ENCODE data around the gene TARBP1.

The TARBP1 gene

GRCh38 chr1:234479310-234479559 lies 256 bp upstream of the TARBP1 start:
- DNase-seq, result no peak

GRCh38 chr1:234478152-234478480 lies 863 bp downstream of the TARBP1 start:
- peak; percentile 74 for DNase-seq

- DNase-seq, result no peak
Measured at GRCh38 chr1:234477386-234478151, 1.4 kb downstream of the TARBP1 start.

- no peak for DNase-seq
Measured at GRCh38 chr1:234476172-234476571, 2.8 kb downstream of the TARBP1 start.

- DNase-seq, result no peak
Measured at GRCh38 chr1:234475167-234475793, 3.7 kb downstream of the TARBP1 start.

- DNase-seq, result no peak
Measured at GRCh38 chr1:234474375-234474774, 4.6 kb downstream of the TARBP1 start.

- no peak for DNase-seq
Measured at GRCh38 chr1:234473118-234473517, 5.9 kb downstream of the TARBP1 start.

- DNase-seq, result no peak
Measured at GRCh38 chr1:234469376-234469775, 9.6 kb downstream of the TARBP1 start.

- DNase-seq, result no peak
Measured at GRCh38 chr1:234468580-234468979, 10.4 kb downstream of the TARBP1 start.

- no peak for DNase-seq
Measured at GRCh38 chr1:234467821-234468220, 11.2 kb downstream of the TARBP1 start.

- DNase-seq, result no peak
Measured at GRCh38 chr1:234466945-234467344, 12.0 kb downstream of the TARBP1 start.

GRCh38 chr1:234463749-234464148 lies 15.2 kb downstream of the TARBP1 start:
- no peak for DNase-seq

- DNase-seq, result no peak
Measured at GRCh38 chr1:234460652-234461051, 18.3 kb downstream of the TARBP1 start.

- no peak for DNase-seq
Measured at GRCh38 chr1:234458352-234459017, 20.5 kb downstream of the TARBP1 start.

GRCh38 chr1:234454926-234455325 lies 24.1 kb downstream of the TARBP1 start:
- no peak for DNase-seq

- DNase-seq, result no peak
Measured at GRCh38 chr1:234452406-234452965, 26.5 kb downstream of the TARBP1 start.

- DNase-seq, result no peak
Measured at GRCh38 chr1:234440348-234440747, 38.6 kb downstream of the TARBP1 start.

GRCh38 chr1:234438579-234438978 lies 40.4 kb downstream of the TARBP1 start:
- no peak for DNase-seq

- no peak for DNase-seq
Measured at GRCh38 chr1:234437423-234438171, 41.4 kb downstream of the TARBP1 start.

- DNase-seq, result no peak
Measured at GRCh38 chr1:234435620-234436019, 43.4 kb downstream of the TARBP1 start.

GRCh38 chr1:234434706-234435105 lies 44.3 kb downstream of the TARBP1 start:
- no peak for DNase-seq

- no peak for DNase-seq
Measured at GRCh38 chr1:234433563-234434285, 45.3 kb downstream of the TARBP1 start.

- DNase-seq, result no peak
Measured at GRCh38 chr1:234431255-234431654, 47.7 kb downstream of the TARBP1 start.
